ENCODE results near the gene SMC3. TPM values are rescaled to one million over a fixed set of nuclear protein-coding genes. Genes with fewer than 3 reads are reported as not detected.

SMC3 gene
- total RNA-seq, 1 donor from 2014 or later: 20.9 TPM

GRCh38 chr10:110643653-110644597 is 76.4 kb downstream of the SMC3 start, which contains the start of gene RBM20:
TSS of gene RBM20 (plus strand) at chr10:110644336. CDS start at chr10:110644455, 119 bp downstream.
- H3K27me3 ChIP-seq (ENCODE audit: low read depth): peaks cover 67% of the 10 kb centered on the region

GRCh38 chr10:110644598-110645462 is 77.3 kb downstream of the SMC3 start:
- Histone ChIP-seq H3K9me3 (replicated peaks) (no peaks in the 10 kb centered on the region), H3K27me3 (ENCODE audit: low read depth) (peaks cover 67% of the 10 kb centered on the region), H3K4me1 (peaks cover 37% of the 10 kb centered on the region), H3K4me3 (peak overlapping the region; percentile 75), H3K36me3 (no peaks in the 10 kb centered on the region), H3K27ac (replicated peaks) (peak overlapping the region; percentile 90)
- DNase-seq: no peak
- intact Hi-C loops (cut with micrococcal nuclease): no loop called here
- no peak for TF ChIP-seq CTCF (IDR thresholded peaks at IDR 0.05; ENCODE audit: borderline replicate concordance)

More at GRCh38 chr10:110643653-110644597, 76.4 kb downstream of the SMC3 start, which contains the start of gene RBM20:
- H3K9me3 ChIP-seq (replicated peaks): no peaks in the 10 kb centered on the region
- peak within 1 kb of the TSS; percentile 75 for H3K4me3 ChIP-seq
- H3K36me3 ChIP-seq: no peaks in the 10 kb centered on the region
- intact Hi-C loops (cut with micrococcal nuclease): no loop called here
- peaks cover 28% of the 10 kb centered on the region for H3K4me1 ChIP-seq
- no peak for TF ChIP-seq CTCF (IDR thresholded peaks at IDR 0.05; ENCODE audit: borderline replicate concordance)
- peak within 1 kb of the TSS; percentile 90 for H3K27ac ChIP-seq (replicated peaks)
- DNase-seq: peak; percentile 70

DNA sequence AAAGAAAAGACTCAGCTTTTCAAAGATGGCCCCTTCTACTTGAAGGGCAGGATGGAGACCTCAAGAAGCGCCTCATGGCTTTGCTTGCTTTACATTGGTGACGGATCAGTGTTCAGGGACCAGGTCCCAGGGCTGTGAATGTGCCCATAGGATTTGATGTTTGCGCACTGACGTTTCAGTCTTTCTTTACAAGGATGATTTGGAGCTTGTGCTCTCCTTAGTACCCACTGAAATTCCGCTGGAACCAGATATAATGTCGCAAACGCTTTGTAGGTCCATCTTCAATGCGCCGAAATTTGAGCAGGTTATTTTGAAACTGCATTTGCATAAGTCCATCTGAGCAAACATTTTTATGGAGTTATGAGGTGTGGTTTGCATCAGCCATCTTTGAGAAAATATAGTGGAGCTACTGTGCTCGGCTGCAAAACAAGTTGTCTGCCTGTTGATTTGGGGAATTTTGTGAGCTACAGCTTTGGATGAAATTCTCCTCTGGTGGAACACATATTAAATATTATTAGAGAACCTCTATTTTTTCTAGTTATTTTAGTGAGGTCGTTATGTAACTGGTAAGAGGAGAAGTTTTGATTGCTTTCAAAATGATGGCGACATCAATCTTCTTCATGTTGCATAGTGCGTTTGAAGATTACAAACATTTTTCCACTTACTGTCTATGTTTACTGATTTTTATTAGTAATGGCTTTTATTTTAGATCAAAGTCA is 79.1 kb downstream of the SMC3 start:
- peak overlapping the region; percentile 75 for H3K4me3 ChIP-seq
- peaks cover 46% of the 10 kb centered on the region for H3K4me1 ChIP-seq

GRCh38 chr10:110647136-110647430 is 79.6 kb downstream of the SMC3 start:
- intact Hi-C loops (cut with micrococcal nuclease): no loop called here
- Histone ChIP-seq H3K36me3 (no peaks in the 10 kb centered on the region), H3K9me3 (replicated peaks) (no peaks in the 10 kb centered on the region), H3K27ac (replicated peaks) (peak overlapping the region; percentile 90), H3K4me3 (peak overlapping the region; percentile 75), H3K27me3 (ENCODE audit: low read depth) (peaks cover 59% of the 10 kb centered on the region), H3K4me1 (peaks cover 51% of the 10 kb centered on the region)
- no peak for DNase-seq
- TF ChIP-seq CTCF (IDR thresholded peaks at IDR 0.05; ENCODE audit: borderline replicate concordance): no peak

More for the DNA sequence above, 79.1 kb downstream of the SMC3 start:
- Histone ChIP-seq H3K9me3 (replicated peaks) (no peaks in the 10 kb centered on the region), H3K27ac (replicated peaks) (peak overlapping the region; percentile 90), H3K27me3 (ENCODE audit: low read depth) (peaks cover 62% of the 10 kb centered on the region), H3K36me3 (no peaks in the 10 kb centered on the region)
- TF ChIP-seq CTCF (IDR thresholded peaks at IDR 0.05; ENCODE audit: borderline replicate concordance): no peak
- intact Hi-C loops (cut with micrococcal nuclease): no loop called here
- DNase-seq: no peak
